GM18526 (cell line): ENCODE results near the gene SPPL2C.

Experiments
- POLR2A ChIP-seq: IDR thresholded peaks from 3 replicates; pipeline ENCODE4 v1.6.1; 2011; ENCODE audit not compliant: insufficient read length; ENCODE audit errors: extremely low read depth

SPPL2C gene

DNA sequence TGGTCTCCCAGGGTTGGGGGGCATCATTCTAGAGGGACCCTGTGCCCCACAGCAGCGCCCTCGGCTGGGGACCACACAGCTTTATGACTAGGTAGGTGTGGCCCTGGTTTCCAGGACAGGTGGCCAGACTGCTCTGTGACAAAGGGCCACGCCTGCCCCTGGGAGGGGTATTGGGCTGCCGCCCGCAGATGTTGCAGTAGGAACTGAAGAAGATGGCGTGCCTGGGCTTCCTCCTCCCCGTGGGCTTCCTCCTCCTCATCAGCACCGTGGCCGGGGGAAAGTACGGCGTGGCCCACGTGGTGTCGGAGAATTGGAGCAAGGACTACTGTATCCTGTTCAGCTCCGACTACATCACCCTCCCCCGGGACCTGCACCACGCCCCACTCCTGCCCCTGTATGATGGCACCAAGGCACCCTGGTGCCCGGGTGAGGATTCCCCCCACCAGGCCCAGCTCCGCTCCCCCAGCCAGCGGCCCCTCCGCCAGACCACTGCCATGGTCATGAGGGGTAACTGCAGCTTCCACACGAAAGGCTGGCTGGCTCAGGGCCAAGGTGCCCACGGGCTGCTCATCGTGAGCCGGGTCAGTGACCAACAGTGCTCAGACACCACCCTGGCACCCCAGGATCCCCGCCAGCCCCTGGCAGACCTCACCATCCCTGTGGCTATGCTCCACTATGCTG is at the start of gene SPPL2C:
Gene SPPL2C (plus strand): TSS at position 187 of the 681 bp plus-strand sequence. CDS start 26 bp downstream, at position 213.
- TF ChIP-seq POLR2A, result no peak

- no peak for TF ChIP-seq POLR2A
Measured at GRCh38 chr17:45800816-45801215, 43.9 kb upstream of the SPPL2C start.

GRCh38 chr17:45801421-45801820 is 43.3 kb upstream of the SPPL2C start:
- no peak for TF ChIP-seq POLR2A

DNA sequence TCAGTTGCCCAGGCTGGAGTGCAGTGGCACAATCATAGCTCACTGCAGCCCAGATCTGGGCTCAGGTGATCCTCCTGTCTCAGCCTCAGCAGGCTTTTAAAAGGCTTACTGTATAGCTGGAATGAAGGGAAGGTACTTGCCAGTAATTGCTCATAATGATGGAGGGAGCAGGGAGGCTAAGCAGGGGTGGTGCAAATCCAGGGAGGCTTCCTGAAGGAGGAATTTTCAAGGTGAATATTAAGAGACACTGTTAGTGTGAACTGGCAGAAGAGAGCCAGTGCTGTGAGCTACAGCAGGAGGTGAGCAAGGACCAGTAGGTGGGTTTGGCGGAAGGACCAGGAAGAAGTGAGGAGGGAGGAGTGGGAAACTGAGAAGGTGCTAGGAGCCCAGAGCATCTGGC is 35.8 kb upstream of the SPPL2C start:
- no peak for TF ChIP-seq POLR2A

- no peak for TF ChIP-seq POLR2A
Measured at GRCh38 chr17:45809499-45809898, 35.2 kb upstream of the SPPL2C start.

- no peak for TF ChIP-seq POLR2A
Measured at GRCh38 chr17:45812102-45812501, 32.6 kb upstream of the SPPL2C start.

DNA sequence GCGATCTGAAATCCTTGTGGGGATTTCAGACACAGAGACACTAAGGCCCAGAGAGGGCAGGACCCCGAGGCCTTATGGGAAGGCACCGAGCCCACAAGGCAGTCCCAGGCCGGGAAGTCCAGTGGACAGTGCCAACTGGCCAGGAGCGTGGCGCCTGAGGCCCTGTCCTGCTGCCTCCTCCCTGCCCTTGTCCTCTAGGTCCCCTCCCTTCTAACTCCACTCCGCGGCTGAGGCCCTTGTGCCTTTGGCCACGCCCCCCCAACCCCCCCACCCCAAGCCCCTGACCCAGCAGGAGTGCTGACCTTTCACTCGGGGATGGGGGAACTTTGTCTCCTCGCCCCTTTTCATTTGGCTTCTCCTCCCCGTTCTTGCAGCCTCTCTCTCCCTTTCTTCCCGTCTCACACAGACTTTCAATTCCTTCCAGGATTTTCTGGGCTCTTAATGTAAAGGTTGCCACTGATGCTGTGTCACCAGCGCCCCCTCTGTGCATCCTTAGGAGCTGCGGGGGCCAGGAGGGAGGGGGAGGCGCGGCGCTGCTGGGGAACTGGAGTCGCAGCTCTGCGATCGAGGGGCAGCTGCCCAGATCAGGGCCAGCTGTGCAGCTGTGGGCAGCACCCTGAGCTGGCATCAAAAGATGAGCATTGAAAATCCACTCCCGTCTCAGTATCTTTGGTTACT is 31.5 kb upstream of the SPPL2C start:
- TF ChIP-seq POLR2A, result no peak

- no peak for TF ChIP-seq POLR2A
Measured at GRCh38 chr17:45814622-45815606, 29.8 kb upstream of the SPPL2C start.

- no peak for TF ChIP-seq POLR2A
Measured at GRCh38 chr17:45815752-45816151, 28.9 kb upstream of the SPPL2C start.

- TF ChIP-seq POLR2A, result no peak
Measured at GRCh38 chr17:45818041-45818440, 26.6 kb upstream of the SPPL2C start.

GRCh38 chr17:45818699-45819098 is 26.0 kb upstream of the SPPL2C start:
- no peak for TF ChIP-seq POLR2A

DNA sequence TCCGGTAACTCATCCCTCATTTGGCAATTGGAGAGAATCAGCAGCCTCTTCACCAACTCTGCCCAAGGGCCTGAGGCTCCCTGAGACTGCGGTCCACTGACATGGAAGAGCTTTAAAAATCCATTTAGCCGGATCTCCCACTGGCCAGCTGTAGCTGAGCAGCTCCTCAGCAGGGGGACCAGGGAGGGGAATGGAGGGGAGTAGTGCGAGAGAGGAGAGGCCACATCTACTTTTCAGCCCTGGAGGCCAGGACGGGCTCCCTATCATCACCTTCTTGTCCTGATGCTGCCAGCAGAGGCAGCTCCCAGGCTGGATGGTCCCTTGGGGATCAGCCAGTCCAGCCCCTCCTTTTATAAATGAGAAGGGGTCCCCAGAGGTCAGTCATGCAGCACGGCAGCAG is 25.0 kb upstream of the SPPL2C start:
- no peak for TF ChIP-seq POLR2A

- TF ChIP-seq POLR2A, result no peak
Measured at GRCh38 chr17:45820052-45820780, 24.5 kb upstream of the SPPL2C start.

GRCh38 chr17:45821147-45821546 is 23.5 kb upstream of the SPPL2C start:
- TF ChIP-seq POLR2A, result no peak

DNA sequence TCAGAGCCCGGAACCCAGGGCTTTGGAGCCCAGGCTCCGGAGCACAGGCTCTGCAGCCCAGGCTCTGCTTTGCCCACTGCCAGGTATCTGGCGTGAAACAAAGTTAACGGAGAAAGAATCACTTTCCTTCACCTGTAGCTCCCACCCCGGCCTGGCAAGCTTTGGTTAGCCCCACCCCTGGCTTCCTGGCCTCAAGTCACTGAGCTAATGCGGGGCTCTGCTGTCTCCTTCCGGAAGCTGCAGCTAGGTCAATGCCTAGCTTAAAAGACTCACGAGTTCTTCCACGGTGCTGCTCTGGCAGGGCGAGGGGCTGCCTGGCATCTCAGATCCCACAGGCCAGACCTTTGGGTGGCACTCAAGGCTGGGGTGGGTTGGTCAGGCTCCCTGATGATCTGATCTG is 21.1 kb upstream of the SPPL2C start:
- TF ChIP-seq POLR2A, result no peak

- TF ChIP-seq POLR2A, result no peak
Measured at GRCh38 chr17:45824475-45824874, 20.2 kb upstream of the SPPL2C start.
